ENCODE data around the gene MALSU1. TPM values are rescaled to one million over a fixed set of nuclear protein-coding genes. Genes with fewer than 3 reads are reported as not detected.

The MALSU1 gene
- total RNA-seq, 1 experiment from 2014 or later: 108 TPM

DNA sequence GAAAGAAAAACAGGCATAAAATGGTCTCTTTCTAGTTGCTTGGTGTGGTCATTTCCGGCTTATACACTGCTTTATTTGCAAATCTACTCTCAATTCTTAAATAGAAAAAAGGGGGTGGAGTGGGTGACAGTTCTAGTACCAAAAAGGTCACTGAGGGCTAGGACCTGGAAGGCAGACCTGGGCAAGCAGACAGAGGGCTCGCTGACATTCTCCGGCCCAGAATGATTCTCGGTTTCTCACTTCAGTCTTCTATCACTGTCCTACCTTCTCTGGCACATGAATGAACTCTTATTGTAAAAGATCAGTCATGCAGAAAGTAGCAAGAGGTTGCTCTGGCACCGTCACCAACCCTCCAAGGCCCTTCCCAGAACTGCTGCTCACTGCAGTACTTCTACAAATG lies 54.0 kb downstream of the MALSU1 start:
- no peak overlapping the region for H3K4me3 ChIP-seq (ENCODE audit: insufficient read depth, low read depth, low read length)
- peaks cover 7% of the 10 kb centered on the region for H3K36me3 ChIP-seq (replicated peaks; ENCODE audit: control insufficient read depth, insufficient read depth, low read length)
- H3K27me3 ChIP-seq (ENCODE audit: control insufficient read depth, insufficient read depth, low read length): no peaks in the 10 kb centered on the region
- no peak for DNase-seq

GRCh38 chr7:23356168-23356567 lies 57.0 kb downstream of the MALSU1 start:
- DNase-seq: no peak
- no peak overlapping the region for H3K4me3 ChIP-seq (ENCODE audit: insufficient read depth, low read depth, low read length)
- no peaks in the 10 kb centered on the region for H3K27me3 ChIP-seq (ENCODE audit: control insufficient read depth, insufficient read depth, low read length)
- H3K36me3 ChIP-seq (replicated peaks; ENCODE audit: control insufficient read depth, insufficient read depth, low read length): peaks cover under 1% of the 10 kb centered on the region; the same call in 1 of the 2 replicates

DNA sequence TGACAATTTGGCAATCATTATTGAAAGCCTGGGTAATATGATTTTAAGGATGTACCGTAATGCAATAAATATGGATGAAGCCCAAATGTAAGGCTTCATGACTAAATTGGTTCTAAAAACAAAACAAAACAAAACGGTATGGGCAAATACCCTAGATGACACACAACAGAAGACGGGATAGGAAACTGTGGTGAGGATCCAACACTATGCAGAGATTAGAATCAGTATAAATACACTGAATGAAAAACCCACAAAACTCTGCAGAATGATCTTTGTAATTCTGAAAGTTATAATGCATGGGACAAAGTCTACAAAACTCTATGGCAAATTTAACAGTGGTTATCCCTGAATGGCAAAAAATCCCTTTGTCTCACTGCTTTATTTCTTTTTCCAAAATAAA lies 57.6 kb downstream of the MALSU1 start:
- Histone ChIP-seq H3K27me3 (ENCODE audit: control insufficient read depth, insufficient read depth, low read length) (no peaks in the 10 kb centered on the region), H3K36me3 (replicated peaks; ENCODE audit: control insufficient read depth, insufficient read depth, low read length) (no peaks in the 10 kb centered on the region), H3K4me3 (ENCODE audit: insufficient read depth, low read depth, low read length) (no peak overlapping the region)
- DNase-seq: no peak

GRCh38 chr7:23357190-23358093 lies 58.3 kb downstream of the MALSU1 start:
- H3K4me3 ChIP-seq (ENCODE audit: insufficient read depth, low read depth, low read length): no peak overlapping the region
- no peaks in the 10 kb centered on the region for H3K27me3 ChIP-seq (ENCODE audit: control insufficient read depth, insufficient read depth, low read length)
- no peak for DNase-seq
- H3K36me3 ChIP-seq (replicated peaks; ENCODE audit: control insufficient read depth, insufficient read depth, low read length): no peaks in the 10 kb centered on the region

GRCh38 chr7:23358152-23358674 lies 59.1 kb downstream of the MALSU1 start:
- no peaks in the 10 kb centered on the region for H3K27me3 ChIP-seq (ENCODE audit: control insufficient read depth, insufficient read depth, low read length)
- no peak overlapping the region for H3K4me3 ChIP-seq (ENCODE audit: insufficient read depth, low read depth, low read length)
- no peak for DNase-seq
- no peaks in the 10 kb centered on the region for H3K36me3 ChIP-seq (replicated peaks; ENCODE audit: control insufficient read depth, insufficient read depth, low read length)

Other genes with a start within 250 kb of the MALSU1 start
- gene KLHL7, start 193.6 kb upstream of the MALSU1 start, total RNA-seq (2014; rRNA removed; shearing (Covaris generic)): 88.1 and 90.6 TPM in 2 replicates
- gene NUP42, start 117.3 kb upstream of the MALSU1 start, total RNA-seq (2014; rRNA removed; shearing (Covaris generic)): 47.4 and 50.0 TPM in 2 replicates
- 0.70 and 1.2 TPM in 2 replicates for gene GPNMB, start 52.6 kb upstream of the MALSU1 start, total RNA-seq (2014; rRNA removed; shearing (Covaris generic))
- gene IGF2BP3, start 171.2 kb downstream of the MALSU1 start, total RNA-seq (2014; rRNA removed; shearing (Covaris generic)): 75.6 and 108 TPM in 2 replicates
- 23.2 and 24.9 TPM in 2 replicates for gene TRA2A, start 232.6 kb downstream of the MALSU1 start, total RNA-seq (2014; rRNA removed; shearing (Covaris generic))